K562 (cell line): ENCODE measurements around the gene GEMIN5. TPM values are rescaled to one million over a fixed set of nuclear protein-coding genes. Genes with fewer than 3 reads are reported as not detected.

Experiments used
- ATAC-seq: fragments of 200-7000 bp; cut with Tn5 transposase; 3 replicates; pipeline ENCODE4 v1.9.1; 2020; ENCODE audit warnings: moderate library complexity
- BruUV-seq: library from RNA; stranded (reverse); fragments of 400-500 nt; replicated peaks from 2 replicates; lab custom pipeline; 2021; lab: Mats Ljungman, UMichigan
- CTCF ChIA-PET: fragments of 300-600 bp; formaldehyde crosslinking; extraction: SDS; loops from one replicate; lab custom pipeline; 2021; ENCODE audit warnings: low intra/inter-chr PET ratio; lab: Yijun Ruan, JAX
- POLR2A ChIA-PET: fragments of 300-600, 350-650 bp; sonication (Branson Sonifier 250); formaldehyde crosslinking; extraction: SDS; loops from one replicate; lab custom pipeline; 2021; ENCODE audit warnings: antibody characterized with exemption, inconsistent platforms; lab: Yijun Ruan, JAX
- DNase-seq, 4 experiments: peaks; one replicate each; pipeline versions ENCODE4 v3.0.0 to v3.0.0-alpha.2; 2011 to 2018; ENCODE audit warnings: low spot score in 3 of 4, mixed read lengths in 3 of 4; ENCODE audit errors: extremely low read depth in 1 of 4
- FAIRE-seq: peaks from 2 replicates; lab custom pipeline; 2011; peaks lifted over from hg19 to GRCh38; lab: Jason Lieb, UNC
- H2AFZ ChIP-seq: 2 replicates; pipeline ENCODE4 v1.6.0; 2011; ENCODE audit warnings: low read depth, low read length, control low read depth, inconsistent platforms
- H3K27ac ChIP-seq: fragments of 200-600 bp; 3 replicates; pipeline ENCODE4 v1.8.0; 2011; ENCODE audit warnings: low read depth, mild to moderate bottlenecking, control low read depth, inconsistent platforms, low read length, moderate library complexity, mixed read lengths; ENCODE audit errors: extremely low read depth
- H3K27me3 ChIP-seq, 2 experiments: fragments of 300-600 bp in 1 of 2; 2 replicates in 1 of 2; 3 replicates in 1 of 2; pipeline versions ENCODE4 v1.6.0 to v1.8.0; 2011; ENCODE audit warnings: inconsistent platforms in 2 of 2, low read length in 2 of 2, mild to moderate bottlenecking in 1 of 2, mixed read lengths in 1 of 2, moderate library complexity in 1 of 2; ENCODE audit not compliant: control insufficient read depth in 2 of 2, insufficient read depth in 2 of 2
- H3K36me3 ChIP-seq: fragments of 300-600 bp; 3 replicates; pipeline ENCODE4 v1.8.0; 2011; ENCODE audit warnings: mild to moderate bottlenecking, low read length, inconsistent platforms; ENCODE audit not compliant: control insufficient read depth, insufficient read depth
- H3K4me1 ChIP-seq, 2 experiments: fragments of 200-600 bp in 1 of 2; replicated peaks in 1 of 2; 2 replicates in 1 of 2; 3 replicates in 1 of 2; pipeline versions ENCODE4 v1.5.1 to v1.8.0; 2011; ENCODE audit warnings: inconsistent platforms in 2 of 2, low read length in 2 of 2, mild to moderate bottlenecking in 1 of 2, mixed read lengths in 1 of 2, moderate library complexity in 1 of 2; ENCODE audit not compliant: control insufficient read depth in 2 of 2, insufficient read depth in 2 of 2
- H3K4me2 ChIP-seq: 2 replicates; pipeline ENCODE4 v1.6.1; 2011; ENCODE audit warnings: low read length, control low read depth, inconsistent platforms, mixed read lengths; ENCODE audit not compliant: insufficient read depth
- H3K4me3 ChIP-seq: fragments of 200-600 bp; sonication (generic), shearing (Covaris generic); 2 replicates; pipeline ENCODE4 v1.5.1; 2016; ENCODE audit warnings: control low read depth, inconsistent platforms
- H3K79me2 ChIP-seq: fragments of 200-600 bp; 3 replicates; pipeline ENCODE4 v1.8.0; 2011; ENCODE audit warnings: low read length, inconsistent platforms; ENCODE audit not compliant: control insufficient read depth, insufficient read depth
- H3K9ac ChIP-seq, 2 experiments: 2 replicates each; pipeline versions ENCODE4 v1.6.0 to v1.6.1; 2011; ENCODE audit warnings: low read depth in 2 of 2, low read length in 2 of 2, control low read depth in 1 of 2, inconsistent platforms in 1 of 2, mild to moderate bottlenecking in 1 of 2, mixed read lengths in 1 of 2; ENCODE audit not compliant: insufficient read depth in 1 of 2
- H3K9me1 ChIP-seq: one replicate; pipeline ENCODE4 v1.6.0; 2011; ENCODE audit warnings: inconsistent platforms, mild to moderate bottlenecking, low read length, moderate library complexity; ENCODE audit not compliant: control insufficient read depth, insufficient read depth
- H3K9me3 ChIP-seq: replicated peaks from 2 replicates; pipeline ENCODE4 v1.5.1; 2011; ENCODE audit warnings: low read depth, low read length, inconsistent platforms; ENCODE audit not compliant: control insufficient read depth, insufficient read depth
- H4K20me1 ChIP-seq: replicated peaks from 2 replicates; pipeline ENCODE4 v1.6.1; 2011; ENCODE audit warnings: low read length, inconsistent platforms, mixed read lengths; ENCODE audit not compliant: control insufficient read depth, insufficient read depth
- BRF1 ChIP-seq: IDR thresholded peaks from 3 replicates; pipeline ENCODE4 v1.6.1; 2011; ENCODE audit warnings: borderline replicate concordance, mild to moderate bottlenecking; ENCODE audit not compliant: insufficient read length; ENCODE audit errors: extremely low read depth
- MTF1 ChIP-seq: fragments of 250-450 bp; sonication (Bioruptor Pico); IDR thresholded peaks from 2 replicates; pipeline ENCODE4 v1.9.0; 2021; ENCODE audit warnings: moderate library complexity, mild to moderate bottlenecking, inconsistent platforms, borderline replicate concordance
- XRCC3 ChIP-seq: fragments of 450-650 bp; IDR thresholded peaks from 2 replicates; pipeline ENCODE4 v1.6.1; 2017; ENCODE audit warnings: mild to moderate bottlenecking, moderate library complexity
- ZNF318 ChIP-seq, 2 experiments: fragments of 450-650 bp; IDR thresholded peaks; 2 replicates each; pipeline ENCODE4 v1.6.1; 2016; ENCODE audit warnings: mild to moderate bottlenecking in 2 of 2, borderline replicate concordance in 1 of 2, low read depth in 1 of 2, moderate library complexity in 1 of 2
- ZNF57 ChIP-seq: fragments of 450-650 bp; formaldehyde crosslinking; IDR thresholded peaks from 2 replicates; pipeline ENCODE4 v1.4.0; 2020; ENCODE audit warnings: mild to moderate bottlenecking, moderate library complexity
- WGBS: fragments of 100-300 bp; shearing (Covaris generic); methylation state at CpG from one replicate; pipeline ENCODE4 v1.1.6; 2016; ENCODE audit warnings: low coverage, mixed read lengths; ENCODE audit not compliant: insufficient coverage; ENCODE audit errors: missing lambda C conversion rate; 5-methylcytosine and 5-hydroxymethylcytosine counted together
- in situ Hi-C: fragments of 300-500 bp; cut with MboI; formaldehyde crosslinking; loops from 4 replicates; pipeline ENCODE4 v1.15.0; 2018; ENCODE audit warnings: inconsistent platforms, mixed read lengths
- intact Hi-C: fragments of 100-400 bp; cut with micrococcal nuclease; formaldehyde crosslinking; loops from 2 replicates; pipeline ENCODE4 v1.14.2; 2022
- polyA plus RNA-seq, 8 experiments: library from polyadenylated mRNA; depleted of rRNA in 4 of 8; stranded (reverse) in 5 of 8; unstranded in 3 of 8; fragments of >200 nt; fragmentation: Nextera tagmentation in 2 of 8; fragmentation: Illumina TruSeq in 1 of 8; extraction: Ambion mirVana in 2 of 8; extraction: Trizol in 1 of 8; gene quantifications; 2 replicates each; pipeline versions ENCODE4 v1.2.1 to v1.2.3, GENCODE V29; 2011 to 2014; ENCODE audit warnings: inconsistent platforms in 1 of 8, missing spikeins in 1 of 8
- total RNA-seq, 7 experiments: library from RNA; depleted of rRNA in 6 of 7; stranded (reverse); fragments of >200 nt in 6 of 7; fragmentation: Illumina TruSeq in 2 of 7; extraction: Trizol in 2 of 7; gene quantifications; 2 replicates each; pipeline versions ENCODE4 v1.2.1 to v1.2.3, GENCODE V29; 2011 to 2021; ENCODE audit warnings: low replicate concordance in 1 of 7

The GEMIN5 gene
- total and polyA plus RNA-seq, 9 of the 15 experiments (the other 6 are each of a cell fraction or from before 2014, with no cell fraction given) = 10.3 to 48.2 (median 34.7) TPM

- BruUV-seq = no TSS peak
- Histone ChIP-seq H3K4me3 (no peak overlapping the region), H3K4me2 (no peak overlapping the region), H2AFZ (no peak overlapping the region), H3K9ac (no peak overlapping the region), H3K79me2 (no peaks in the 10 kb centered on the region), H3K4me1 (no peaks in the 10 kb centered on the region), H3K9me3 (peaks cover 2% of the 10 kb centered on the region; the same call in 1 of the 2 replicates), H4K20me1 (no peaks in the 10 kb centered on the region), H3K36me3 (no peaks in the 10 kb centered on the region), H3K27me3 (peaks cover 13 to 21% of the 10 kb centered on the region in 2 experiments), H3K9me1 (no peaks in the 10 kb centered on the region), H3K27ac (no peak overlapping the region)
- FAIRE-seq (no peak), ATAC-seq (no peak), DNase-seq (no peak)
- intact Hi-C loops = no loop called here
- no peak for TF ChIP-seq ZNF57 (CRISPR knock-in tag)
- no peak for TF ChIP-seq ZNF318 (IDR thresholded peaks at IDR 0.05; ENCODE audit: borderline replicate concordance in 1 of 2, low read depth in 1 of 2)
- TF ChIP-seq MTF1 = no peak
- no peak for TF ChIP-seq XRCC3
- TF ChIP-seq BRF1 = no peak
- ChIA-PET POLR2A (no interaction called here), CTCF (no interaction called here)
- in situ Hi-C loops = no loop called here
- 2% methylated on average over 4 of the region's 4 CpGs for WGBS
Measured at GRCh38 chr5:154986151-154986550, 48.1 kb upstream of the GEMIN5 start.
